OCI-LY3 (cell line): Measurements from ENCODE around the gene POLE3.

ENCODE experiments used
- H2AFZ ChIP-seq: fragments of 200-600, 300-600 bp; shearing (Covaris generic); 2 replicates; pipeline ENCODE4 v1.6.0; 2014; ENCODE audit warnings: antibody characterized with exemption, low read depth, low read length
- H3K27ac ChIP-seq: fragments of 200-600, 300-600 bp; sonication (generic); 2 replicates; pipeline ENCODE4 v1.5.1; 2014; ENCODE audit warnings: mild to moderate bottlenecking, low read length, moderate library complexity, mixed read lengths
- H3K27me3 ChIP-seq: fragments of 200-600, 300-600 bp; sonication (generic); 2 replicates; pipeline ENCODE4 v1.6.1; 2014; ENCODE audit warnings: low read depth, low read length, mixed read lengths
- H3K36me3 ChIP-seq: fragments of 200-600, 300-600 bp; sonication (generic); replicated peaks from 2 replicates; pipeline ENCODE3; 2014; ENCODE audit warnings: low read depth, low read length, mixed read lengths
- H3K4me1 ChIP-seq: fragments of 300-600, 200-600 bp; sonication (generic); 2 replicates; pipeline ENCODE4 v1.6.1; 2014; ENCODE audit warnings: low read length, mixed read lengths
- H3K4me2 ChIP-seq: fragments of 200-600, 300-600 bp; sonication (generic); 2 replicates; pipeline ENCODE4 v1.6.1; 2014; ENCODE audit warnings: low read length, mixed read lengths
- H3K4me3 ChIP-seq: fragments of 300-600, 200-600 bp; sonication (generic); 2 replicates; pipeline ENCODE4 v1.5.1; 2014; ENCODE audit warnings: antibody characterized with exemption, mild to moderate bottlenecking, low read length, moderate library complexity
- H3K79me2 ChIP-seq: fragments of 300-600, 200-600 bp; shearing (Covaris generic); 2 replicates; pipeline ENCODE4 v1.6.1; 2014; ENCODE audit warnings: mild to moderate bottlenecking, low read length, mixed read lengths
- H3K9ac ChIP-seq: fragments of 300-600, 200-600 bp; shearing (Covaris generic); 2 replicates; pipeline ENCODE4 v1.6.0; 2014; ENCODE audit warnings: mild to moderate bottlenecking, low read length, moderate library complexity
- H3K9me3 ChIP-seq: fragments of 200-600, 300-600 bp; shearing (Covaris generic); 2 replicates; pipeline ENCODE4 v1.6.1; 2014; ENCODE audit warnings: low read length, mixed read lengths; ENCODE audit not compliant: insufficient read depth
- H4K20me1 ChIP-seq: fragments of 200-600, 300-600 bp; sonication (generic); 2 replicates; pipeline ENCODE4 v1.6.1; 2016; ENCODE audit warnings: low read length, mixed read lengths; ENCODE audit not compliant: insufficient read depth
- EZH2phosphoT487 ChIP-seq: fragments of 200-600 bp; shearing (Covaris generic); IDR thresholded peaks from 2 replicates; pipeline ENCODE4 v1.6.1; 2018; ENCODE audit warnings: antibody characterized with exemption, mixed run types, low read depth
- TF ChIP-seq, protein P1 (sequence below): fragments of 200-600, 300-600 bp; sonication (generic); IDR thresholded peaks from 2 replicates; pipeline ENCODE4 v1.5.1; 2014; ENCODE audit warnings: antibody characterized with exemption, low read length, low read depth

Gene POLE3

DNA sequence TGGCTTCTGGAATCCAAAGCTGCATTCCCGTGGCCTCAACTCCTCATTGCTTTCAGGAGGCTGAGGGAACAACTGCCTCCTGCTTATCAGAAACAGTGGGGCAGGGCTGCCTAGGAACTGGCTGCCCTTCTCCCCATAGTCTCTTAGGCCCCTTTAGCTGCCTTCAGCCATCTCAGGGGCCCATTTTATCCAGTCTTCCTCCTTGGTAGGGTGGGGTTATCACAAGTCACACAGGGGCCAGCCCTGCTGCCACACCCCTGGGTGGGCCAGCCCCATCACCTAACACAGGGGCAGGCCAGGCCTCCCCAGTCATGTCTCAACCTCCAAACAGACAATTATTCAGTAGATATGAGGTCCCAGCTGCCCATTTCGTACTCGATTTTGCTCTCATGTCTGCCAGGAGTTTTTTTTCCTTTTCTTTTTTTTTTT is 13.3 kb downstream of the POLE3 start:
- H3K79me2 ChIP-seq: no peaks in the 10 kb centered on the region
- no peaks in the 10 kb centered on the region for H3K27me3 ChIP-seq
- H4K20me1 ChIP-seq: no peaks in the 10 kb centered on the region
- H2AFZ ChIP-seq: no peak overlapping the region
- H3K9ac ChIP-seq: no peak overlapping the region
- H3K27ac ChIP-seq: no peak overlapping the region
- peaks cover 4% of the 10 kb centered on the region for H3K36me3 ChIP-seq
- H3K4me3 ChIP-seq: no peak overlapping the region
- peaks cover 9% of the 10 kb centered on the region for H3K4me1 ChIP-seq
- no peak overlapping the region for H3K4me2 ChIP-seq
- TF ChIP-seq EZH2phosphoT487: no peak
- TF ChIP-seq, protein P1, sequence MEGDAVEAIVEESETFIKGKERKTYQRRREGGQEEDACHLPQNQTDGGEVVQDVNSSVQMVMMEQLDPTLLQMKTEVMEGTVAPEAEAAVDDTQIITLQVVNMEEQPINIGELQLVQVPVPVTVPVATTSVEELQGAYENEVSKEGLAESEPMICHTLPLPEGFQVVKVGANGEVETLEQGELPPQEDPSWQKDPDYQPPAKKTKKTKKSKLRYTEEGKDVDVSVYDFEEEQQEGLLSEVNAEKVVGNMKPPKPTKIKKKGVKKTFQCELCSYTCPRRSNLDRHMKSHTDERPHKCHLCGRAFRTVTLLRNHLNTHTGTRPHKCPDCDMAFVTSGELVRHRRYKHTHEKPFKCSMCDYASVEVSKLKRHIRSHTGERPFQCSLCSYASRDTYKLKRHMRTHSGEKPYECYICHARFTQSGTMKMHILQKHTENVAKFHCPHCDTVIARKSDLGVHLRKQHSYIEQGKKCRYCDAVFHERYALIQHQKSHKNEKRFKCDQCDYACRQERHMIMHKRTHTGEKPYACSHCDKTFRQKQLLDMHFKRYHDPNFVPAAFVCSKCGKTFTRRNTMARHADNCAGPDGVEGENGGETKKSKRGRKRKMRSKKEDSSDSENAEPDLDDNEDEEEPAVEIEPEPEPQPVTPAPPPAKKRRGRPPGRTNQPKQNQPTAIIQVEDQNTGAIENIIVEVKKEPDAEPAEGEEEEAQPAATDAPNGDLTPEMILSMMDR: no peak
- H3K9me3 ChIP-seq: no peaks in the 10 kb centered on the region

DNA sequence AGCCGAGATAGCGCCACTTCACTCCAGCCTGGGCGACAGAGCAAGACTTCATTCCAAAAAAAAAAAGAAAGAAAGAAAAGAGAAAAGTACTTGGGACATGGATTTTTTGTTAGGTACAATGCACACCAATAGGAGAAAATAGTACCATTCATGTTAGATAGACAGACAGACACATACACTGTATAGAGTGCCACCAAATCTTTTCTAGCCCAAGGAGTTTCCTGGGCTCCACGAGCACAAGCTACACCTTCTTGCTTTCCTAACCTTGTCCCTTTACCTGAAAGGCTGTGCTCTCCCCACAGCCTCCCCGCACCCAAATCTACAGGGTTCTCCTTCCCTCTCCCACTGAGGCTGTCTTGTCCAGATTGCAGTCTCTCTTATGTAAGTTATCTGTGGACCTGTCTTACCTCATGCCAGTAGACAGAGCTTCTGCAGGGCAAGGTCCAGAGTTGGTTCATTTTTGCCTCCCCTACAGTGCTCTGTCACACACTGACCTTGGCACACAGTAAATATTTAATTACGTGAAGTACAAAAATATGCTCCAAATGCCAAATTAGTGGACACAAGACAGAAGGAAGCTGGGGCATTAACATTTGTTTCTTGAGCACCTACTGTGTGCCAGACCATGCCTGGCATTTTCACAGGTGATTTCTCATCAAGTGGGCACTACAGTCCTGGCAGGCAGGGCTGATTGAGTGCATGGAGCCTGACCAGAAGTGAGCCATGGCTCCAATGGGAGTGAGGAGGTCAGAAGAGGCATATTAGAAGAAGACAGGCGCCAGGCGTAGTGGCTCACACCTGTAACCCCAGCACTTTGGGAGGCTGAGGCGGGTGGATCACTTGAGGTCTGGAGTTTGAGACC is 15.2 kb downstream of the POLE3 start:
- Histone ChIP-seq H3K27ac (no peak overlapping the region), H3K9ac (no peak overlapping the region)

DNA sequence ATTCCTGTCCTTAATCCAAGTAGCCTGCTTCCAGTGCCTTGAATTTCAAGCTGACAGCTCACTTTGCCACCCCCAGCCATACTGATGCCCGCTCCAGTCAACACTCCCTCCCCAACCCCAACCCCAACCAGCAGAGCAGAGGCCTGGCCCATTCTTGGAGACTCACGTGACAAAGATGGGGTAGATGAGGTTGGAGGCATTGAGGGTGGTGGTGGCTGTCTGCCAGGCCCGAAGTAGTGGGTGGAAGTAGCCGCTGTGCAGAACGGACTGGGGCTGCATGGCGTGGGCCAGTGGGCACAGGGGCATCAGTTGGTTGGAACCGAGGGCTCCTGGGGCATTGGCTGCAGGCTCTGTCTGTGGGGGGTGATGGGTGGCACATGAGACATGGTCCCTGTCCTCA is 17.2 kb downstream of the POLE3 start:
- Histone ChIP-seq H4K20me1 (no peaks in the 10 kb centered on the region), H3K4me2 (no peak overlapping the region), H3K79me2 (no peaks in the 10 kb centered on the region), H3K9ac (no peak overlapping the region), H3K36me3 (peaks cover 9% of the 10 kb centered on the region), H3K27ac (no peak overlapping the region), H3K4me3 (no peak overlapping the region), H3K4me1 (no peaks in the 10 kb centered on the region), H3K9me3 (no peaks in the 10 kb centered on the region), H3K27me3 (no peaks in the 10 kb centered on the region), H2AFZ (no peak overlapping the region)
- TF ChIP-seq, protein P1: no peak
- no peak for TF ChIP-seq EZH2phosphoT487

More for the DNA sequence above, 15.2 kb downstream of the POLE3 start:
- Histone ChIP-seq H4K20me1 (no peaks in the 10 kb centered on the region), H3K4me3 (no peak overlapping the region), H3K27me3 (no peaks in the 10 kb centered on the region), H3K4me1 (peaks cover 1% of the 10 kb centered on the region), H3K9me3 (no peaks in the 10 kb centered on the region), H3K79me2 (no peaks in the 10 kb centered on the region), H3K4me2 (no peak overlapping the region), H2AFZ (no peak overlapping the region), H3K36me3 (peaks cover 5% of the 10 kb centered on the region)
- TF ChIP-seq, protein P1: no peak
- no peak for TF ChIP-seq EZH2phosphoT487

DNA sequence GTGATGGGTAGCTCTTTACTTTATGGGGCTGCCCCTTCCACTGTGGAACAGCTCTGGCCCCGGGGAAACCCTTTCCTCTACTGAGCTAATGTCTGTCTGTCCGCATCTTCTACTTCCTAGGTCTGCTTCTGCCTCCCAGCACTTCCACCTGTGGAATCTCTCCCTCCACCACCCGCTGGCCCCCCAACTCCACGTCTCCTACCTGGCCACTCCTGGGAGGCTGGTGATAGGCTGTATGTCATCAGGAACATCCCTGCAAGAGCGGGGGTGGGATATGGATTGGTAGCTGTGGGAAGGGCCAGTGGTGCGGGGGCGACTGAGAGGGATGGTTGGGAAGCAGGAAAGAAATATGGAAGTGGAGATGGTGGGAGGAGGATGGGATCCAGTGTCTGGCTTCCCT is 18.6 kb downstream of the POLE3 start:
- Histone ChIP-seq H3K4me1 (no peaks in the 10 kb centered on the region), H3K4me2 (no peak overlapping the region), H3K4me3 (no peak overlapping the region), H2AFZ (no peak overlapping the region), H4K20me1 (no peaks in the 10 kb centered on the region), H3K9ac (no peak overlapping the region), H3K9me3 (no peaks in the 10 kb centered on the region), H3K36me3 (peaks cover 22% of the 10 kb centered on the region), H3K27ac (no peak overlapping the region), H3K79me2 (no peaks in the 10 kb centered on the region), H3K27me3 (no peaks in the 10 kb centered on the region)
- TF ChIP-seq, protein P1: no peak
